ENCODE data around the gene ANXA6. TPM values are rescaled to one million over a fixed set of nuclear protein-coding genes. Genes with fewer than 3 reads are reported as not detected.

Gene ANXA6
- polyA plus RNA-seq, 1 of the 3 experiments (the other 2 are of a cell fraction), result 87.5 TPM

GRCh38 chr5:151144922-151145321 is 12.7 kb downstream of the ANXA6 start:
- Histone ChIP-seq H3K27ac (ENCODE audit: low read depth in 2 of 2, low read length in 1 of 2) (no peak overlapping the region), H3K36me3 (replicated peaks in 1 of 2; ENCODE audit: control insufficient read depth in 1 of 2, insufficient read depth in 2 of 2, low read length in 1 of 2) (peaks cover 0 to 19% of the 10 kb centered on the region in 2 experiments), H3K79me2 (ENCODE audit: insufficient read depth) (peaks cover 18% of the 10 kb centered on the region; the same call in 1 of the 2 replicates), H3F3A (replicated peaks; ENCODE audit: insufficient read depth) (no peaks in the 10 kb centered on the region), H3K4me1 (ENCODE audit: control insufficient read depth in 1 of 2, insufficient read depth in 2 of 2, low read depth in 1 of 2, low read length in 1 of 2) (no peaks in the 10 kb centered on the region; a peak in 1 of 4 replicates), H3K4me3 (ENCODE audit: low read depth in 2 of 2, low read length in 1 of 2) (no peak overlapping the region), H4K20me1 (ENCODE audit: insufficient read depth) (peaks cover 5% of the 10 kb centered on the region; the same call in 1 of the 2 replicates), H2AFZ (ENCODE audit: low read depth) (no peak overlapping the region), H3K9me2 (no peaks in the 10 kb centered on the region), H3K4me2 (no peak overlapping the region), H3K9ac (no peak overlapping the region), H3K27me3 (ENCODE audit: insufficient read depth) (no peaks in the 10 kb centered on the region), H3K9me3 (no peaks in the 10 kb centered on the region)
- WGBS (ENCODE audit: low lambda C conversion rate), result 78% methylated on average over 7 of the region's 7 CpGs
- TF ChIP-seq TAF1 (IDR thresholded peaks at IDR 0.05; ENCODE audit: borderline replicate concordance, low read depth, low read length), result no peak
- TF ChIP-seq REST (IDR thresholded peaks at IDR 0.05; ENCODE audit: low read depth, low read length), result no peak
- TF ChIP-seq SMC3 (IDR thresholded peaks at IDR 0.05; ENCODE audit: low read depth, low read length), result no peak
- TF ChIP-seq, protein P1, sequence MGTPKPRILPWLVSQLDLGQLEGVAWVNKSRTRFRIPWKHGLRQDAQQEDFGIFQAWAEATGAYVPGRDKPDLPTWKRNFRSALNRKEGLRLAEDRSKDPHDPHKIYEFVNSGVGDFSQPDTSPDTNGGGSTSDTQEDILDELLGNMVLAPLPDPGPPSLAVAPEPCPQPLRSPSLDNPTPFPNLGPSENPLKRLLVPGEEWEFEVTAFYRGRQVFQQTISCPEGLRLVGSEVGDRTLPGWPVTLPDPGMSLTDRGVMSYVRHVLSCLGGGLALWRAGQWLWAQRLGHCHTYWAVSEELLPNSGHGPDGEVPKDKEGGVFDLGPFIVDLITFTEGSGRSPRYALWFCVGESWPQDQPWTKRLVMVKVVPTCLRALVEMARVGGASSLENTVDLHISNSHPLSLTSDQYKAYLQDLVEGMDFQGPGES (IDR thresholded peaks at IDR 0.05; ENCODE audit: low read depth, low read length), result no peak
- TF ChIP-seq EP300 (IDR thresholded peaks at IDR 0.05; ENCODE audit: borderline replicate concordance in 1 of 2, low read depth in 1 of 2, low read length in 1 of 2), result no peak
- no peak for TF ChIP-seq FOSL2 (IDR thresholded peaks at IDR 0.05; ENCODE audit: borderline replicate concordance, low read depth)
- TF ChIP-seq MXI1 (IDR thresholded peaks at IDR 0.05; ENCODE audit: low read depth, low read length), result no peak
- TF ChIP-seq GATA2 (CRISPR knock-in tag; IDR thresholded peaks at IDR 0.05), result no peak
- no peak for TF ChIP-seq ELF1 (IDR thresholded peaks at IDR 0.05)
- no peak for TF ChIP-seq EZH2phosphoT487 (IDR thresholded peaks at IDR 0.05; ENCODE audit: borderline replicate concordance, low read depth)
- no peak for TF ChIP-seq NRF1 (IDR thresholded peaks at IDR 0.05; ENCODE audit: low read depth, low read length)
- no peak for TF ChIP-seq RFX5 (IDR thresholded peaks at IDR 0.05; ENCODE audit: low read length)
- TF ChIP-seq, protein P2, sequence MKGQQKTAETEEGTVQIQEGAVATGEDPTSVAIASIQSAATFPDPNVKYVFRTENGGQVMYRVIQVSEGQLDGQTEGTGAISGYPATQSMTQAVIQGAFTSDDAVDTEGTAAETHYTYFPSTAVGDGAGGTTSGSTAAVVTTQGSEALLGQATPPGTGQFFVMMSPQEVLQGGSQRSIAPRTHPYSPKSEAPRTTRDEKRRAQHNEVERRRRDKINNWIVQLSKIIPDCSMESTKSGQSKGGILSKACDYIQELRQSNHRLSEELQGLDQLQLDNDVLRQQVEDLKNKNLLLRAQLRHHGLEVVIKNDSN (IDR thresholded peaks at IDR 0.05; ENCODE audit: borderline replicate concordance, low read depth), result no peak
- TF ChIP-seq CHD2 (IDR thresholded peaks at IDR 0.05; ENCODE audit: low read length, partially characterized antibody), result no peak
- CTCF ChIA-PET, result interaction anchor here (2.0 to 32.5 kb wide), 3 partner anchors 11 to 22 kb away, joined by 4 to 540 read pairs (median 17); no protein-coding TSS in a partner anchor
- POLR2A ChIA-PET, result no interaction called here
- no peak for DNase-seq

All from SK-N-SH (cell line).